Measurements from ENCODE around the gene CXCR2.
"Not testable (repeated sequence)": the region's sequence is repeated elsewhere in the genome, so short reads cannot be mapped to it uniquely, and the experiment has no call there.

CXCR2 gene

DNA sequence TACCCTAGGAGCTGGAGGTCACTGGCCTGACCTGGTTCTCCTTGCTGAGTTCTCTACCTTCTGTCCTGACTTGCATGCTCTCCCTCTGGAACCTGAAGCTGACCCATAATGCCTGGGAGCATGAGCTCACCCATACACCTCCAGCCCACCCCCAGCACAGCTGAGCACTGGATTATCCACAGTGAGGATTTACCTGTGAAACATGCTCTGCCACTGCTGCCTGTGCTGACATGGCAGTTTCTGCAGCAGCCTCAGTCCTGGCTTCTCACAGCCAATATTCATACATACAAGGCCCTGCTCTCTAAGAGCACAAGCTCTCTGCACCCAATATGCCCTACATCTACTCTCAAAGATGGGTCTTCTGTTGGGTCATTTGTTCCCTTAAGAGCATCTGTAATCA lies 5.0 kb downstream of the CXCR2 start:
- no peak for DNase-seq

DNA sequence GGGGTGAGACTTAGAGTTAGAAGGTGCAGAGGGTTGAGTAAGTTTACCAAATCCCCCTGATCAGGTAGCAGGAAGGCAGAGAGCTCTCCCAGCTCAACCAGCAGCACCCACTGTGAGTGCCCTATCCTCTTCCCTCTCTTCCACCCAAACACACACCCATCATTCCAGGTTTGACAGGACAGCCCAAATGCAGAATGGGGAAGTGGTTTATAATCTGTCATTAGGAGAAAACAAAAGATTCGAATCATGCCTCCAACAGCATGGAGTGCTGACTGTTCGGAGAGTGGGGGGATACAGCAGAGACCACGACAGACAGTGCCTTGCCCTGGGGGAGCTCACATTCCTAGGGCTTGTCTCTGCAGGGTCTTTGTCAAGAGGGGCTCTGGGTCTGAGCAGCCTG lies 11.7 kb downstream of the CXCR2 start:
- no peak for DNase-seq

DNA sequence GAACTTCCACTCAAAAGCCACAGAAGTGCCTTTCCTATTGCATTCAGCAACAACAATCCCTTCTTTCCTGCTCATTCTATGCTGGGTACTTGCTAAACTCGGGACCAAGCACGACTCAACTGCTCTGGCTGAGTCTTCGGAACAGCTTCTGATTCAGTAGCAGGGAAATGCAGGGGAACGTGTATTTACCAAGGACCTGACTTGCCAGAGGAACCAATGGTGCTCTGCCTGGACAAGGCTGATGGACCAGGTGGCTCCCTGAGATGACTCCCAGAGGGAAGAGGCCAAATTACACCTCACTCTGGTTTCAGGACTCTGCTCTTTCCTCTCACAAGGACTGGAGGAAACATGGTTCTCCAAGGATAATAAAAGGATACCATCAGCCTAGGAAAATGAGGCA lies 12.2 kb downstream of the CXCR2 start:
- no peak for DNase-seq

DNA sequence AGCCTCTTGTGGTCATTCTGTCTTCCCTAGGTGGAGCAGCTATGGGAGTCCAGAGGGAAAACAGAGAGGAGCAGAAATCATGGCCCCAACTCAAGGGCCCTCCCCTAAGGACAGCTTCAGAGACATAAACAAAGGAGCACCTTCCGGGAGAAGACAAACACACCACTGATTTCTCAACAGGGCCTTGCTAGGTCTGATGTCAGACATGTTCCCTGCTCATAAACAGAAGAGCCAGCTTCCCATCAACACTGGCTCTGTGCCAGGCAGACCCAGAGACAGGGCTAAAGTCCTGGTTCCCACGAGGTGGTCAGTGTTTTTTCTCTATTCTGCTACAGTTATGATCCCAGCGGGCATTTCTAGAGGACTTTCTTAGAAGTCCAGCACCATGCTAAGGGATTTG lies 19.3 kb downstream of the CXCR2 start:
- DNase-seq: no peak

DNA sequence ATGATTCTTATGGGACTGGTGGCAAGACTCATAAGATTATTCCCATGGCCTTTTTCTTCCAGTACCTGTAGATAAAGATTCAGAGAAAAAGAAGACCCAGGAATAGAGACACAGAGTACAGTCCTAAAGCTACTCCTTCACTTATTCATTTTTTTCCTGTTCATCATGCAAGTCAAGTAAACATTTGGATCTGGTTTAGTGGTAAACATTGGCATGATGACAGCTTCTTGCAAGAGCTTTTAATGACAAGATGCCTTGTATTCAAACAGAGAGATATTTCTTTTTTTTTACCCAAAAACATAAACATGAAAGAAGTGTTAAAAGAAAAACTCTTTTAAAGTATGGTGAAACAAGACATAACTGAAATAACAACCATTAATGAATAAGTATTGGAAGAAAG lies 20.2 kb downstream of the CXCR2 start:
- DNase-seq: no peak

DNA sequence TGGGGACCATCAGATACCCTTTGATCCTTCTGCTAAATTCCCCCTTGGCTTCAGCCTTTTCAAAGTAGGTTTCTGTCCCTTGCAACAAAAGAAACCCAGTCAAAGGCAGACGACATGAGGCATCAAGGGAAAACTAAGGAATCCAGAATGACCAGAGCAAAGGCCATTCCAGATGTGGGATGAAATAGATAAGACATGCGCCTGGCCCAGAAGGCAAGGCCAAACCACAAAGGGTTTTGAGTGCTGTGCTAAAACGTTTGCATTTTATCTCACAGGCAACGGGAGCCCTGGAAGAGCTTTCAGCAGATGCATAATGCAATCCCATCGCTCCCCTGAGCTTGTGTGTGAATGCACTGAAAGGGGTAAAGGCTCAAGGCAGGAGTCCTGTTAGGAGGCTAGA lies 23.3 kb downstream of the CXCR2 start:
- DNase-seq: no peak

DNA sequence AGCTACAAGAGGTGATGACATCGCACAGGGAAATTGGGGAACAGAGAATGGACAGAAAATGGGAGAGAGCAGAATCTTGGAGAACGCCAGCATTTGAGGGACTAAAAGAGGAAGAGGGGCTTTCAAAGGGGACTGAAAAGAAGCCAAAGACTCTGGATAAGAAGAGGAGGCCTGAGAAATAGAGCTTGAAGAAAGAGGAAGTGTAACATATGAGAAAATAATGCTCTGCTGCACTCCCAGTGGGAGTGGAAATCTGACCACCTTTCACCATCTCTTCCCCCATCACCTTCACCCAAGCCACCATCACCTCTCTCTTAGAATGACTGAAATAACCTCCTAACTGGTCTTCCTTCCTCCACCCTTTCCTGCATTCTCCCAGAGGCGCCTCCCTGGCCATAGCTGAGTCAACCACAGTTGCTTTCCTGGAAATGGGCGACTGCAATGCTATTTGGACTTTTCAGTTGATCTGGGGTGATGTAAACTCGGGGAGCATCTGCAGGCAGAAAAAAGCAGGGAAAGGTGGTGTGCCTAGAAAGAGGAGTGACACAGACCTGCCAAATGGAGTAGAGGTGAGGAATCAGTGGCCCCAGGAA lies 24.1 kb downstream of the CXCR2 start:
- no peak for DNase-seq

DNA sequence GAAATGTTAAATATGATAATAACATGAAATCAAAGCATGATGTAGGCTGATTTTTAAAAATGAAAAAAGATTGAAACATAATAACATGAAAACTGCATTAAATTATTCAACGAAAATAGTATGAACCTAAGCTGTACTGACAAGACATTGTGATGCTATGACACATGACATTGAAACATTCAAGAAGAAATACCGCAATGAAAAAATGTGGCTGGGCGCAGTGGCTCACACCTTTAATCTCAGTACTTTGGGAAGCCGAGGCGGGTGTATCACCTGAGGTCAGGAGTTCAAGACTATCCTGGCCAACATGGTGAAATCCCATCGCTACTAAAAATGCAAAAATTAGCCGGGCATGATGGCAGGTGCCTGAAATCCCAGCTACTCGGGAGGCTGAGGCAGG lies 26.3 kb downstream of the CXCR2 start:
- no peak for DNase-seq

DNA sequence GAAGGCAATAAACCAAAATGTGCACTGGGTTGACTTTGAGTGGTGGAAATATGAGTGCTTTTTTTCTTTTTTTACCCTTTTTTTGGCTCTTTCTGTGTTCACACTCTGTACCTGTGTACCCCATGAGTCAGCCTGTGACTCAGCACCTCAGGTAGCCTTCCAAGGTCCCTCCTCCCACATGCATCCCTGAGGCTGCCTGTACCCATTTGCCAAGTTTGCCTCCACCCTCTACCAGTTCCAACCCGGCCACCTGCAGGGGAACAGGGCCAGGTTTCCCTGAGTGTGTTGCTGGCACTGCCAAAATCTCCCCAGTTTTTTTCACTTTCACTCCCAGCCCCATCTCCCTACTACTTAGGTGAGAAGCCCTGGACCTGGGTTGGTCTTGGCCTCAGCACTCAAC lies 26.9 kb downstream of the CXCR2 start:
- DNase-seq: no peak

DNA sequence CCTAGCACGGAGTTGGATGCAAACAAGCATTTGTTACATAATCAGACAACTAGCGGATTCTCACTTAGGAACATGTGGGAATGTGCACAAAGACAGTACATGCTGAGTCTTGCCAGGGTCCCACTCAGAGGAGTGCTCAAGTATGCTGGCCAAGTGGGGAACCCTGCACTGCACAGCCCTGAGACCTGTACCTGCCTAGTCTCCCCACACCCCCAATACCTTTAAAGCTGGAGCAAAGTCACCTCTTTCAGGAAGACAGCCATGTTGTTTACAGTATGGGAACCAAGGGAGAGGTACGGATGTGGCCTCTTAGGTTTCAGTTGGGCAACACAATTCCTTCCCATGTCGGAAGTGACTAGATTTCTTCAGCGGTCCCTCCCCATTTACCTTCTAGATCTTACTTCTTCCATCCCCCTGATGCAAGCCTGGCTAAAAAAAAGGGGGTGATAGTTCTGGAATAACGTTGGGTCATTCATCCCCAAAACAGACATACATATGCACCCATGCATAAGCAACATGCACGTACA lies 30.2 kb downstream of the CXCR2 start:
- DNase-seq: no peak

DNA sequence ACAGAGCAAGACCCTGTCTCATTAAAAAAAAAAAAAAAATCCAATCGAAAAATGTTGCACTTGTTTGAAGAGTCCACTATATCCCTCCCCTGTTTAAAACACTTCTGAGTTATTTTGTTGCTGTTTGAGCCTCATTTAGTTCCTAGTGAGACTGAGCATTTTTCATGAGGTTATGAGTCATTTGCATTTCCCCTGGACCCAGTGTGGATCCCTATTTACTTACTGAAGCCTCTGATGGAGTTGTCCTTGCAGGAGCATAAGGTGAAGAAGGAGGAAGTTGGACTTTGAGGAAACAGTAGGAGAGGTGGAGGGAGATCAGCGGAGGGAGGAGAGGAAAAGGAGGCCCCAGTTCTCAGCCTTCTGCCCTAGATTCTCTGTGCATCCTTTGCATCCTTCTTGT lies 35.8 kb downstream of the CXCR2 start:
- DNase-seq: no peak

DNA sequence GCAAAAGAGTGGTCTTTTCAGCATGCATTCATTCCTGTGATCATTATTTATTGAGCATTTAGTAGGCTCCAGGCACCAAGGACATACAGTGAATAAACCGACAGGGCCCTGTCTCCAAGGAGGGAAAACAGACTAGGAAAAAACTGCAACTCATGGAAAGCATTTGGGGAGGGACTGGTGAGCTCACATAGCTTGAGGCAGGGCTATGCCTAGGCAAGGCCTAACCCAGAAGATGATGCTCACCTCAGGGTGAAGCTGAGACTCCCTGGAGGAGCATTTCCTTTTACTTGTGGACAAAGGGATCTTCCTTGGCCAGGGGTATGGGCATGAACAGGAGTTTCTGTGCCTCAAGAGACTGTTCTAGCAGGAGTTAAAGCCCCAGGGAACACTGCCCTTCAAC lies 37.0 kb downstream of the CXCR2 start:
- no peak for DNase-seq

DNA sequence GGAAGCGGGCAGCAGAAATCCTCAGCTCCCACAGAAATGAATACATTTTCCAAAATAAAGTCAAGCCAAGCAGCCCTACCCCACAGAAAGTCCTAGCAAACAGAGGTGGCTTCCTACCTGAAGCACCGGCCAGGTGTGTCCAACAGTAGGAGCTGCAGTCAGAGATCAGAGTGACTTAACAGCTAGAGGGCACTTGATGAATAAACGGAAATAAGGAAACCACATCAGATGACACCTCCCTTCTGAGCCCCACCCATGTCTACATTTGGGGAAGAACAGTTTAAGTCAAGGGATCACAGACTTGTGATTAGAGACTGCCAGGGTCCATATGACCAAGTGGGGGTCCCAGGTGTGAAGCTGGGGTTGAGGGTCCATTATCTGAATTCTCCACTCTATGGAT lies 41.0 kb downstream of the CXCR2 start, which contains the start of gene CXCR1:
Gene CXCR1 (minus strand): TSS at position 172 of the 400 bp plus-strand sequence. CDS start 1,751 bp downstream, outside the sequence.
- peak; percentile 76 for DNase-seq

DNA sequence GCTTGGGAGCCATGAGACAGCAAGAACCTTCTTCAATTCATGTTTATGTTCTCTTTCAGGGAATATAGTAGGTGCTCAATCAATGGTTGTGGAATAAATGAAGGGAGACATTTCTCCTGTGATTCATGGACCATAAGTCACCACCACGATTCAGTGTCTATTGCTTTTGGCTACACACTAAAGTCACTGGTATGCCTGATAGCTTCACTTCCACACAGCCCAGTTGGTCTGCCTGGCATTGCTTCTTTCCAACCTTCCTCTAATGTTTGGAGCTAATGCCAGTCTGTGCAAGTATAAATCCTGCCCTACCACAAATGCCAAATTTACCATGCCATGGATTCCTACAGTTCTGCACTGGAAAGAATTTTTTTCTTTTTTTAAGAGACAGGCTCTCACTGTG lies 42.2 kb downstream of the CXCR2 start:
- no peak for DNase-seq

DNA sequence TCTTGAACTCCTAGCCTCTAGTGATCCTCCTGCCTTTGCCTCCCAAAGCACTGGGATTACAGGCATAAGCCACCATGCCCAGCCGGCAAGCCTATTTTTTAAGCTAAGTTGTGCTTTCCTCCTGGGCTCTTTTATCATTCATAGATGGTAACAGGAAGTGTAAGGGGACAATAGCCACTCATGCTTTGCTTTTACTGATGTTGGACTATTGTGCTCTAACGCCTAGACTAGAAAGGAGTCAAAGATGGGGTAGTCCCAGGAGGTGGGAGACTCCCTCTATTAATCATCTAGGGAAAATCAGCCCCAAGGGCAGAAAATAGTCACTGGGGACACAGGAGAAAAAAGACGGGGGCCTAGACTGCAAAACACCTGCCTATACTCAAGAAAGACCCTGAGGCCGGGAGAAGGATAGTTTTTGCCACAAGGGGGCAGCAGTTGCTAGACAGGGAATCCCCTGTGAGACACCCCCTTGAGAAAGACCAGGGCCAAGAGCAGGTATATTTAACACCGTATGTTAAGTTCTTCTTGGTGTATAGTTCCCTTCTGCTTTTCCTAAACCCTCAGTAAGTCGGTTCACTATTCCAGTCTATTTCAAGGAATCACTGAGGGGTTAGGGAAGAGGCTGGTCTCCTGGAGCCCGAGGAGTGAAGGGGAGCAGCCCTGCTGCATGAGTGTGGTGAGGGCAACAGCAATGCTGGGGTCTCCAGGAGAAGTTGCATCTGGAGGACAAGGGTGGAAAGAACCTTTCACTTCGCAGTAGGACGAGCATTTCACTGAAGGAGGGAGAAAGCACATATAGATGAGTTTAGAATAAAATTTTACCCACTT lies 43.0 kb downstream of the CXCR2 start:
- peak; percentile 78 for DNase-seq

DNA sequence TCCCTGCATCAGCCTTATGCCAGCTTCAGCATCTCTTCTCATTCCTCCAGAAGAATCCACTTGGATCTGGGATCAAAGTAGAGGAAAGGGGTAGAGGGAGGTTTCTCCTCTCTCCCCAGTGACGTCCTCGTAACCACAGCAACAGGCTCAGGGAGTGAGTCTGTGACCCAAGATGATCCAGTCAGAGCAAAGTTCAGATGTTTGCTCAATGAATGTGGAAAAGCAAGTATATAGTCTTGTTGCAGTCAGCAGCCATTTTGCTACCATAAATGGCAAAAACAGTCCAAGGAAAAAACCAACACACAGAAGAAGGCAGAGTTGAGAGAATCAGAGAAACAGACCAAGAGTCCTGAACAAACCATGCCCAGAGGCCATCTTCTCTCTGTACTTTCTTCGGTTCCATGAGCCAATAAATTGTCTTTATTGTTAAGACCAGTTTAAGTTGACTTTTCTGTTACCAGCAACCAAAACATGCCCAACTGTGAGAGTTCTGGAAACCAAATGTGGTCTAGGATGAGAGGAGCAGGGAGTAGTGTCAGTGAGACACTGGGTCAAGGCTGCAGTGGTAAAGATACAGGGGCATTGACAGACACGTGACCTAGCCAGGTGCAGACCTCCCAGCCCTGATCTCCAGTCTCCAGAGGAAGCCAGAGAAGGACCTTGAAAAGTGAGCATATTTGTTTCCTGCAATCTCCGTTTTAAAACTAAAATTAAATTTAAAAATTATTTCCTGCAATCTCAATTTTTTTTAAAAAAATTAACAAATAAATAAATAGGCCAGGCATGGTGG lies 44.1 kb downstream of the CXCR2 start:
- no peak for DNase-seq

DNA sequence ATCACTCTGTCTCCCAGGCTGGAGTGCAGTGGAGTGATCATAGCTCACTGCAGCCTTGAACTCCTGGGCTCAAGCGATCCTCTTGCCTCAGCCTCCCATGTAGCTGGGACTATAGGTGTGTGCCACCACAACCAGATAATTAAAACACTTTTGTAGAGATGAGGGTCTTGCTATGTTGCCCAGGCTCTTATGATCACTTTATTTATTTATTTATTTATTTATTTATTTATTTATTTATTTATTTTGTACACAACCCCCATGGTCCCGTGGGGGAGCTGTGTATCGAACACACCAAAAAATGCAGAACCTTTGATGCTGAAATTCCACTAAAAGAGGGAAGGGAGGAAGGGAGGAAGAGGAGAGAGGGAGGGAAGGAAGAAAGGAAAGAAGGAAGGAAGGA lies 45.9 kb downstream of the CXCR2 start:
- not testable (repeated sequence) for DNase-seq

DNA sequence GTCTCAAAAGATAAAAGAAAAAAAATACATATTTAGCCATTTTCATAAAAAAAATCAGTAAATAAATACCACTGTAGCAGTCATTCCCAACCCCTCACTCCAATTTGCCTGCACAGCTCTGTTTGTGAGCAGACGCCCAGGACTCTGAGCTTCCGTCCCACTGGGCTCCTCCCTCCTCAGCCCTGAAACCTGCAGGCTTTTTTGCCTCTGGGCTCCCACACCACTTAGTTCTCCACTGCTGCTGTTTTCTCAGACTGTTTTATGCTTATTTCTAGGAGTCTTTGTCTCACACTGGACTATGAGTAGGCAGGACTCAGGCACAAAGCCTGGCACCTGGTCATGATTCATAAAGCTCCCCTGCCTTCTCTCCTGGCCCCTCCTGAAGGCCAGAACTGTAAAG lies 47.0 kb downstream of the CXCR2 start:
- DNase-seq: no peak

DNA sequence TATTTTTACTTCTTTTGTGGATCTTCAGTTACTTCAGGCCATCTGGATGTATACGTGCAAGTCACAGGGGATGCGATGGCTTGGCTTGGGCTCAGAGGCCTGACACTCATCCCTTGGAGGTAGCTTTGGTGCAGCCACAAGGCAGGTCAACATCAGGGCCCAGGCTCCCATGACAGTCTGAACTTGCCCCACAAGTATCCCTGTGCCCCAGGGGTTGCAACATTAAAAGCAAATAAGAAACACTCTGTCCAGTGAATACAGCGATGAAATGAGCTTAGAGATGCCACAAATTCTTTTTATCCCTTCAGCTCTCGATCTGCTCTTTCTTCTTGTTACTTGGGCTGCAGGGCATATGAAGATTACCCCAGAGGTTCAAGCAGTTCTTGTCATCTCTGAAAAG lies 54.0 kb downstream of the CXCR2 start:
- no peak for DNase-seq

DNA sequence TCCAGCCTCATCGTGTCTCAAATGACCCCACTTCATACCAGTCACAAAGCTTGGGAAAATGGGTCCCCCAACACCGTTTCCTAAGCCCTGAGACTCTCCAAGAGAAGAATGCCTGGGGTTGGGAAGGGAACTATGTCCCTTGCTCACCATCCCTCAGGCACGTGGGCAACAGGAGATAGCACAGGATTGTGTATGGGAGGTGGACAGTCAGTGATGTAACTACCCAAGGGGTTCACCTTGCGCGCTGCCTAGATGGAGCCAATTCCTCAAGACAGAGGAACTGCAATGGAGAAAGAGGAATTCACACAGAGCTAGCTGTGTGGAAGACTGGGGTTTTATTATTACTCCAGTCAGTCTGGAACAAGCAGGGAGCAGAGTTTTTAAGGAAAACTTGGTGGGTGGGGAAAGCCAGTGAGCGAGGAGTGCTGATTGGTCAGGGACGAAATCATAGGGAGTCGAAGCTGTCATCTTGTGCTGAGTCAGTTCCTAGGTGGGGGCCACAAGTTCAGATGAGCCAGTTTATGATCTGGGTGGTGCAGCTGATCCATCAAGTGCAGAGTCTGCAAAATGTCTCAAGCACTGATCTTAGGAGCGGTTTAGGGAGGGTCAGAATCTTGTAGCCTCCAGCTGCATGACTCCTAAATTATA lies 54.8 kb downstream of the CXCR2 start:
- DNase-seq: no peak

DNA sequence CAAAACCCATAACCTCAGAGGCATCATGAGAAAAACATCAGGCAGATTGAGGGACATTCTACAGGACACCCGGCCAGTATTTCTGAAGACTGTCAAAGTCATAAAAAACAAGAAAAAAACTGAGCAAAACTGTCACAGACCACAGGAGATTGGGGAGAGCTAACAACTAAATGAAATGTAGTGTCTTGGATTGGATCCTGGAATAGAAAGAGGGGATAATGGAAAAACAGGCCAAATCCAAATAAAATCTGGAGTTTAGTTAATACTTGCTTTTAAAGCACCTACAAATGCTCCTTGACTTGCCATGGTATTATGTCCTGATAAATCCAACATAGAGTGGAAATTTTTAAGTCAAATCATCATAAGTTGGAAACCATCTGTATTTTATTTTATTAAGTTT lies 58.5 kb downstream of the CXCR2 start:
- no peak for DNase-seq

DNA sequence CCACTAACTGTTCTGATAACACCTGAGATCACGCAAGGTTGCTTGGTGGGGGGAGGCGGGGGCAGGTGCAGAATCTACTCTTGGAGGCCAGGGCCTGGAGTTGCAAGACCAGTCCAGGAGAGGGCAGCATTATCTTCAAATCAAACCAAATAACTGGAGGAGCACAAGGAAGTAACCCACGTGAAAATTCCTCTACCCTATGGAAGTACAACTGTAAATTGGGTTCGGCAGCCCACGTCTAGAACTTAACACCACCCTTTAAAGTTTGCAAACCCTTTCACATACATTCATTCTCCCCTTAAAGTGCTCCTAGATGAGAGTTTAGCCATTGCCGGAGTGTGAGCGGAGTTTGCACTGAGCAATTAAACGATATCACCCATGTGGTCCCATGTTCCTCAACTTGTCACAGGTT lies 60.5 kb downstream of the CXCR2 start:
- peak; percentile 83 for DNase-seq
